Endothelial cell of umbilical vein (primary cell): ENCODE results near the gene DNAI1. TPM values are rescaled to one million over a fixed set of nuclear protein-coding genes. Genes with fewer than 3 reads are reported as not detected.

Experiments
- BruUV-seq: library from RNA; stranded (reverse); fragments of 400-500 nt; replicated peaks from 2 replicates; lab custom pipeline; 2021; lab: Mats Ljungman, UMichigan
- CTCF ChIA-PET: fragments of 300-600, 350-600 bp; sonication (Branson Sonifier 250); formaldehyde crosslinking; loops from one replicate; lab custom pipeline; 2021; ENCODE audit warnings: antibody characterized with exemption, inconsistent platforms; lab: Charles Lee
- POLR2A ChIA-PET: fragments of 300-600, 350-600 bp; sonication (Branson Sonifier 250); formaldehyde crosslinking; loops from one replicate; lab custom pipeline; 2021; ENCODE audit warnings: antibody characterized with exemption, inconsistent platforms; lab: Charles Lee
- DNase-seq: peaks from one replicate; pipeline ENCODE4 v3.0.0-alpha.2; 2011; ENCODE audit warnings: low read depth, low spot score
- FAIRE-seq: peaks from 2 replicates; lab custom pipeline; 2011; peaks lifted over from hg19 to GRCh38; lab: Jason Lieb, UNC
- H2AFZ ChIP-seq: 2 replicates; pipeline ENCODE4 v1.6.0; 2012; ENCODE audit warnings: low read depth, low read length, control low read depth, inconsistent platforms
- H3K27ac ChIP-seq: 2 replicates; pipeline ENCODE4 v1.5.1; 2011; ENCODE audit warnings: low read depth, mild to moderate bottlenecking, control low read depth, low read length, moderate library complexity; ENCODE audit not compliant: insufficient read depth
- H3K27me3 ChIP-seq, 2 experiments: 2 replicates each; pipeline versions ENCODE4 v1.6.0 to v1.6.1; 2011; ENCODE audit warnings: low read length in 2 of 2, mixed read lengths in 1 of 2; ENCODE audit not compliant: control insufficient read depth in 2 of 2, insufficient read depth in 2 of 2
- H3K36me3 ChIP-seq, 2 experiments: 2 replicates in 1 of 2; 3 replicates in 1 of 2; pipeline ENCODE4 v1.5.1; 2011; ENCODE audit warnings: low read length in 2 of 2, mild to moderate bottlenecking in 1 of 2, moderate library complexity in 1 of 2; ENCODE audit not compliant: control insufficient read depth in 2 of 2, insufficient read depth in 2 of 2; ENCODE audit errors: extremely low read depth in 1 of 2
- H3K4me1 ChIP-seq: 3 replicates; pipeline ENCODE4 v1.5.1; 2011; ENCODE audit warnings: mild to moderate bottlenecking, low read length; ENCODE audit not compliant: control insufficient read depth, insufficient read depth; ENCODE audit errors: extremely low read depth
- H3K4me2 ChIP-seq: 2 replicates; pipeline ENCODE4 v1.6.1; 2011; ENCODE audit warnings: low read length, control low read depth, mixed read lengths; ENCODE audit not compliant: insufficient read depth
- H3K4me3 ChIP-seq, 3 experiments: fragments of 200-600 bp in 1 of 3; sonication (generic), shearing (Covaris generic) in 1 of 3; replicated peaks in 1 of 3; 2 replicates each; pipeline ENCODE4 v1.5.1; 2011 to 2016; ENCODE audit warnings: control low read depth in 3 of 3, low read length in 3 of 3, mild to moderate bottlenecking in 2 of 3, inconsistent platforms in 1 of 3, low read depth in 1 of 3, moderate library complexity in 1 of 3; ENCODE audit not compliant: insufficient read depth in 1 of 3
- H3K79me2 ChIP-seq: 2 replicates; pipeline ENCODE4 v1.6.0; 2012; ENCODE audit warnings: low read length, inconsistent platforms; ENCODE audit not compliant: control insufficient read depth, insufficient read depth
- H3K9ac ChIP-seq: replicated peaks from 2 replicates; pipeline ENCODE3; 2011; ENCODE audit warnings: low read length, control low read depth; ENCODE audit not compliant: insufficient read depth; ENCODE audit errors: extremely low read depth
- H3K9me1 ChIP-seq: replicated peaks from 3 replicates; pipeline ENCODE4 v1.6.0; 2011; ENCODE audit warnings: mild to moderate bottlenecking, low read length; ENCODE audit not compliant: control insufficient read depth, insufficient read depth; ENCODE audit errors: extremely low read depth
- H3K9me3 ChIP-seq: replicated peaks from 2 replicates; pipeline ENCODE4 v1.5.1; 2012; ENCODE audit warnings: low read length, inconsistent platforms; ENCODE audit not compliant: control insufficient read depth, insufficient read depth
- H4K20me1 ChIP-seq: replicated peaks from 2 replicates; pipeline ENCODE3; 2011; ENCODE audit warnings: mild to moderate bottlenecking, low read length; ENCODE audit not compliant: control insufficient read depth, insufficient read depth; ENCODE audit errors: extremely low read depth
- EZH2 ChIP-seq: IDR thresholded peaks from 2 replicates; pipeline ENCODE4 v1.6.1; 2012; ENCODE audit warnings: borderline replicate concordance, low read depth, mild to moderate bottlenecking, moderate library complexity, low read length, inconsistent platforms; ENCODE audit not compliant: severe bottlenecking
- FOS ChIP-seq: IDR thresholded peaks from 2 replicates; pipeline ENCODE4 v1.6.1; 2011; ENCODE audit warnings: mild to moderate bottlenecking, low read length, moderate library complexity, borderline replicate concordance; ENCODE audit not compliant: insufficient read depth
- GATA2 ChIP-seq: IDR thresholded peaks from 2 replicates; pipeline ENCODE4 v1.7.0; 2011; ENCODE audit warnings: low read depth, mild to moderate bottlenecking, moderate library complexity, mixed read lengths, low read length; ENCODE audit not compliant: insufficient read length, insufficient read depth
- JUN ChIP-seq: IDR thresholded peaks from 2 replicates; pipeline ENCODE4 v1.6.1; 2011; ENCODE audit warnings: borderline replicate concordance, low read depth; ENCODE audit not compliant: insufficient read length, insufficient read depth
- MYC ChIP-seq: IDR thresholded peaks from one replicate; pipeline ENCODE4 v1.6.1; 2011; ENCODE audit warnings: mild to moderate bottlenecking, low read depth, low read length
- POLR2A ChIP-seq: IDR thresholded peaks from 2 replicates; pipeline ENCODE4 v1.6.1; 2012; ENCODE audit warnings: low read depth, mild to moderate bottlenecking, control low read depth, low read length
- POLR2AphosphoS5 ChIP-seq: IDR thresholded peaks from 2 replicates; pipeline ENCODE4 v1.6.1; 2012; ENCODE audit warnings: low read depth, mild to moderate bottlenecking, control low read depth, low read length, moderate library complexity; ENCODE audit not compliant: insufficient read depth
- dilution Hi-C: fragments of 300-500 bp; cut with MboI; formaldehyde crosslinking; loops from one replicate; pipeline ENCODE4 v1.15.0; 2019; ENCODE audit warnings: low sequenced_read_pairs; ENCODE audit not compliant: extremely low pct_ligation_motif_present
- intact Hi-C: fragments of 100-400 bp; cut with micrococcal nuclease; formaldehyde crosslinking; loops from one replicate; pipeline ENCODE4 v1.10.0; 2022
- polyA plus RNA-seq, 4 experiments: library from polyadenylated mRNA; depleted of rRNA in 3 of 4; stranded (reverse) in 3 of 4; unstranded in 1 of 4; fragments of >200 nt; gene quantifications; 2 replicates each; pipeline versions ENCODE4 v1.2.1 to v1.2.3, GENCODE V29; 2011 to 2012; ENCODE audit warnings: missing spikeins in 1 of 4
- total RNA-seq: library from RNA; stranded (reverse); gene quantifications from 2 replicates; pipeline ENCODE4 v1.2.3, GENCODE V29; 2021
- TF ChIP-seq, protein P1 (sequence below): IDR thresholded peaks from 2 replicates; pipeline ENCODE4 v1.6.1; 2011; ENCODE audit not compliant: insufficient read depth, insufficient read length
- TF ChIP-seq, protein P2 (sequence below), 2 donors: IDR thresholded peaks; 1 replicate in 1 of 2; 2 replicates in 1 of 2; pipeline ENCODE4 v1.5.1; 2011; ENCODE audit warnings: low read length in 2 of 2, mild to moderate bottlenecking in 2 of 2, moderate library complexity in 2 of 2, control low read depth in 1 of 2, inconsistent platforms in 1 of 2, low read depth in 1 of 2; ENCODE audit not compliant: insufficient read depth in 1 of 2; ENCODE audit errors: extremely low read depth in 1 of 2

DNAI1 gene
- total and polyA plus RNA-seq, 2 donors (not counting 3 experiments of a cell fraction or from before 2014, with no cell fraction given), result not detected

DNA sequence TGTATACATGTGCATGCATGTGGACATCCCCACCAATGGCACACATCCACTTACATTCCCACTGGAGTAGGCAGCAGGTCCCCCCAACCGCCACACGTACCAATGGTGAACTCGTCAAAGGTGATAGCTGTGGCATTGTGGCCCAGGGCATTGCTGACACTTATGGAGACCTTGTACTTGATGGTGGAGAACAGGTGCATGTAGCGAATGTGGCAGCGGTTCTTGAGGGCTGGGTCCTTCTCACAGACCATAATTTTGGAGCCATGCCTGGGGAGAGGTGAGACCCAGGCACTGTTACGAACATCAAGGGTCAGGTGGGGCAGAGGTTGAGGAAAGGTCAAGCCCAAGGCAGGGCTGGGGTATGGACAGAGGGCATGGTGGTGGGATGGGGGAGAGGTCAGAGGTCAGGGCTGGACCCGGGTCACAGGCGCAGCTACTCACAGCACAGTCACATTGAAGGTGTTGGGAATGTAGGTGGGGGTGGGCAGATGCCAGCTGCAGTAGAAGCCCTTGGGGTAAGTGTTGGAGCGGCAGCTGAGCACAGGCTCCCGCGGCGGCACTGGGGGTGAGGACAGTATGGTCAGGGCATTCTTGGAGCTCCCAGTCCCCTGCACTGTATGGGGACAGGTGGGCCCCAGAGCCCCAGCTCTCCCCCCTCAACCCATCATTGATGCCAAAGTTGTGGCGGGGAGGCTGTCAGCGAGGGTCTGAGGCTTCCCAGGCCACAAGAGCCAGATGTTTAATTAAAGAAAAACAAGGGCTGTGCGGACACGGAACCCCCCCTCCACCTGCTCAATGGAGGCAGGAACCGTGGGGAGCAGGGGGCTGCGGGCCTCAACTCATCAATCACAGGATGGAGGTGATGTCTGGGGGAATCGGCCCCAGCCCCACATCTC is 99.1 kb downstream of the DNAI1 start:
- no peaks in the 10 kb centered on the region for H3K4me1 ChIP-seq
- BruUV-seq, result no TSS peak
- H3K27ac ChIP-seq, result no peak overlapping the region
- FAIRE-seq (no peak), DNase-seq (no peak)
- dilution Hi-C loops, result no loop called here
- H3K27me3 ChIP-seq, result peaks cover 15 to 26% of the 10 kb centered on the region in 2 experiments
- H3K4me3 ChIP-seq, result no peak overlapping the region
- no peaks in the 10 kb centered on the region for H3K79me2 ChIP-seq
- H4K20me1 ChIP-seq, result no peaks in the 10 kb centered on the region
- H3K4me2 ChIP-seq, result no peak overlapping the region
- H3K9ac ChIP-seq, result no peak overlapping the region
- no peak overlapping the region for H2AFZ ChIP-seq
- ChIA-PET POLR2A (no interaction called here), CTCF (interaction anchor here (1.1 to 2.1 kb wide), 3 partner anchors 10 to 154 kb away, joined by 3 to 12 read pairs (median 8); no protein-coding TSS in a partner anchor)
- H3K9me1 ChIP-seq, result no peaks in the 10 kb centered on the region
- TF ChIP-seq FOS (no peak), POLR2A (no peak), EZH2 (no peak), MYC (no peak), GATA2 (no peak), POLR2AphosphoS5 (no peak), JUN (no peak)
- TF ChIP-seq, protein P1, sequence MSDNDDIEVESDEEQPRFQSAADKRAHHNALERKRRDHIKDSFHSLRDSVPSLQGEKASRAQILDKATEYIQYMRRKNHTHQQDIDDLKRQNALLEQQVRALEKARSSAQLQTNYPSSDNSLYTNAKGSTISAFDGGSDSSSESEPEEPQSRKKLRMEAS, result no peak
- TF ChIP-seq, protein P2, sequence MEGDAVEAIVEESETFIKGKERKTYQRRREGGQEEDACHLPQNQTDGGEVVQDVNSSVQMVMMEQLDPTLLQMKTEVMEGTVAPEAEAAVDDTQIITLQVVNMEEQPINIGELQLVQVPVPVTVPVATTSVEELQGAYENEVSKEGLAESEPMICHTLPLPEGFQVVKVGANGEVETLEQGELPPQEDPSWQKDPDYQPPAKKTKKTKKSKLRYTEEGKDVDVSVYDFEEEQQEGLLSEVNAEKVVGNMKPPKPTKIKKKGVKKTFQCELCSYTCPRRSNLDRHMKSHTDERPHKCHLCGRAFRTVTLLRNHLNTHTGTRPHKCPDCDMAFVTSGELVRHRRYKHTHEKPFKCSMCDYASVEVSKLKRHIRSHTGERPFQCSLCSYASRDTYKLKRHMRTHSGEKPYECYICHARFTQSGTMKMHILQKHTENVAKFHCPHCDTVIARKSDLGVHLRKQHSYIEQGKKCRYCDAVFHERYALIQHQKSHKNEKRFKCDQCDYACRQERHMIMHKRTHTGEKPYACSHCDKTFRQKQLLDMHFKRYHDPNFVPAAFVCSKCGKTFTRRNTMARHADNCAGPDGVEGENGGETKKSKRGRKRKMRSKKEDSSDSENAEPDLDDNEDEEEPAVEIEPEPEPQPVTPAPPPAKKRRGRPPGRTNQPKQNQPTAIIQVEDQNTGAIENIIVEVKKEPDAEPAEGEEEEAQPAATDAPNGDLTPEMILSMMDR (IDR thresholded peaks at IDR 0.05; ENCODE audit: extremely low read depth in 1 of 2, insufficient read depth in 1 of 2, low read depth in 1 of 2, low read length in 2 of 2), result no peak
- no peaks in the 10 kb centered on the region for H3K9me3 ChIP-seq
- intact Hi-C loops, result no loop called here
- H3K36me3 ChIP-seq, result no peaks in the 10 kb centered on the region
